GM21528 (cell line): ENCODE data around the gene ZPBP2.

Source experiments
- ATAC-seq: cut with Tn5 transposase; IDR thresholded peaks from one replicate; pipeline ENCODE4 v1.9.1; 2021; ENCODE audit warnings: mild to moderate bottlenecking, moderate library complexity; ENCODE audit not compliant: unreplicated experiment, low FRiP score

Gene ZPBP2

GRCh38 chr17:39904990-39905288 is 36.9 kb downstream of the ZPBP2 start:
- ATAC-seq, result no peak

GRCh38 chr17:39908789-39909352 is 40.9 kb downstream of the ZPBP2 start:
- ATAC-seq, result no peak

- ATAC-seq, result no peak
These were observed 46.0 kb downstream of the ZPBP2 start for GRCh38 chr17:39913989-39914388.

- ATAC-seq, result no peak
These were observed 47.6 kb downstream of the ZPBP2 start for GRCh38 chr17:39915559-39915958.

GRCh38 chr17:39916918-39917317 is 48.9 kb downstream of the ZPBP2 start:
- no peak for ATAC-seq

GRCh38 chr17:39919087-39919683 is 51.2 kb downstream of the ZPBP2 start:
- ATAC-seq, result no peak

GRCh38 chr17:39920218-39921210 is 52.5 kb downstream of the ZPBP2 start:
- ATAC-seq, result no peak

GRCh38 chr17:39921323-39921722 is 53.3 kb downstream of the ZPBP2 start:
- ATAC-seq, result no peak

- no peak for ATAC-seq
These were observed 54.0 kb downstream of the ZPBP2 start for GRCh38 chr17:39922006-39922405.

GRCh38 chr17:39923230-39923629 is 55.2 kb downstream of the ZPBP2 start:
- no peak for ATAC-seq

GRCh38 chr17:39923836-39924690 is 56.1 kb downstream of the ZPBP2 start:
- no peak for ATAC-seq

- no peak for ATAC-seq
These were observed 56.7 kb downstream of the ZPBP2 start for GRCh38 chr17:39924691-39925055.

- no peak for ATAC-seq
These were observed 57.5 kb downstream of the ZPBP2 start for GRCh38 chr17:39925282-39926134.

- ATAC-seq, result no peak
These were observed 58.2 kb downstream of the ZPBP2 start for GRCh38 chr17:39926135-39926587.

- ATAC-seq, result peak; percentile 10
These were observed 58.6 kb downstream of the ZPBP2 start for GRCh38 chr17:39926588-39927100.
